ENCODE measurements around the gene CASP2. TPM values are rescaled to one million over a fixed set of nuclear protein-coding genes. Genes with fewer than 3 reads are reported as not detected.

The CASP2 gene
- total RNA-seq, 1 donor from 2014 or later, result 110 TPM

- intact Hi-C loops (cut with micrococcal nuclease), result no loop called here
- Mint-ChIP-seq H3K4me3 (no peak overlapping the region), H3K27me3 (ENCODE audit: insufficient read depth) (peaks cover 15% of the 10 kb centered on the region), H3K9me3 (no peaks in the 10 kb centered on the region), H3K27ac (no peak overlapping the region), H3K4me1 (ENCODE audit: low read depth) (no peaks in the 10 kb centered on the region), H3K36me3 (ENCODE audit: low read depth) (no peaks in the 10 kb centered on the region)
- DNase-seq (ENCODE audit: low spot score), result no peak
Observed at GRCh38 chr7:143354376-143354775, 66.2 kb downstream of the CASP2 start.

DNA sequence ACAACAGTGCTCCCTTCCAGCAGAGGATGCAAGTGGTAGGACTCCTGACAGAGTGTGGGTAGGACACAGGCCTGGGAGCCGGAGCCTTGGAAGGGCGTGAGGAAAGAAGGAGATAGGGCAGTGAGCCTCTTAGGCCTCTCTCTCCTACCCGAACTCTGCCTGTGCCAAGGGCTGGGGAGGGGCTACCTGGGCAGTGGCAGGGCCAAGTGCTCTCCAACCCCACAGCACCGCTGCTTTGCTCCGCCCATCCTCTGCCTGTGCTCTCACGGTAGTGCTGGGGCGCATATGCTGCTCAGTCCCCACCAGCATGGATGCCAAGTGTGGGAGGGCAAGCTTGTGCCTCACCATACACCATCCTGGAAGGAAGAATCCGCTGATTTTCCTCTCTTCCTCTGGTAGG, 66.8 kb downstream of the CASP2 start:
- intact Hi-C loops (cut with micrococcal nuclease), result no loop called here
- DNase-seq (ENCODE audit: low spot score), result no peak
- Mint-ChIP-seq H3K4me3 (no peak overlapping the region), H3K4me1 (ENCODE audit: low read depth) (no peaks in the 10 kb centered on the region), H3K9me3 (no peaks in the 10 kb centered on the region), H3K27ac (no peak overlapping the region), H3K36me3 (ENCODE audit: low read depth) (no peaks in the 10 kb centered on the region), H3K27me3 (ENCODE audit: insufficient read depth) (peaks cover 20% of the 10 kb centered on the region)

GRCh38 chr7:143355450-143356385, 67.6 kb downstream of the CASP2 start:
- Mint-ChIP-seq H3K27me3 (ENCODE audit: insufficient read depth) (peaks cover 28% of the 10 kb centered on the region), H3K9me3 (no peaks in the 10 kb centered on the region), H3K36me3 (ENCODE audit: low read depth) (no peaks in the 10 kb centered on the region), H3K27ac (no peak overlapping the region), H3K4me3 (no peak overlapping the region), H3K4me1 (ENCODE audit: low read depth) (no peaks in the 10 kb centered on the region)
- DNase-seq (ENCODE audit: low spot score), result no peak
- intact Hi-C loops (cut with micrococcal nuclease), result no loop called here

DNA sequence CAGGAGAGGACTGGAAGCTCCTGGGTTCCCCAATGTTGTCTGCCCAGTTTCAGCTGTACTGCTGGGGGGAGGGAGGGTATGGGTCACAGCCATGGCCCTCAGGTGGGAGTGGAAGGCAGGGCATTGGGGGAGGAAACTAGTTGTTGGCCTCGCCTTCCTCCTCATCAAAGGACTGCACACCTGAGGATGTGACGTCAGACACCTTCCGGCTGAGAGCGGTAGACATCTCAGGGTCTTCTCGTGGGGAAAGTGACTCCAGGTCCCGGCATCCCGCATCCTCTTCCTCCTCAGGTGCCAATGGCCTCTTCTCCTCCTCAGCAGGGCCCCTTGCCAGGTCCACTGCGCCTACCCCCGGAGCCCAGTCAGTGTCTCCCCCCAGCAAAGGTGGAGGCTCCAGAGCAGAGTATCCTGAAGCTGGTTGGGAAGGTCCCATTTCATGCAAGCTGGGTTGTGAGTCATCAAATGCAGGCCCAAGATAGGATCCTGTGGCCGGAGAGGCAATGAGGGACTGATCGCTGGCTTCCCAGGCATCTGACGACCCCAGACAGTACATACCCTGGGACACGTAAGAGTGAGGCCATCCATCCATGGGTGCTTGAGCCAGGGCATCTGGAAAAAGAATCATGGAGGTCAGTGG, 68.4 kb downstream of the CASP2 start:
- Mint-ChIP-seq H3K27ac (no peak overlapping the region), H3K36me3 (ENCODE audit: low read depth) (no peaks in the 10 kb centered on the region), H3K4me3 (no peak overlapping the region), H3K27me3 (ENCODE audit: insufficient read depth) (peaks cover 33% of the 10 kb centered on the region), H3K4me1 (ENCODE audit: low read depth) (no peaks in the 10 kb centered on the region), H3K9me3 (no peaks in the 10 kb centered on the region)
- DNase-seq (ENCODE audit: low spot score), result no peak
- intact Hi-C loops (cut with micrococcal nuclease), result no loop called here

Other genes starting within 250 kb of the CASP2 start
- not detected in 2 replicates for gene OR6V1, start 236.0 kb upstream of the CASP2 start, total RNA-seq
- gene PIP, start 156.3 kb upstream of the CASP2 start, total RNA-seq, result not detected in 2 replicates
- gene TAS2R39, start 104.9 kb upstream of the CASP2 start, total RNA-seq, result not detected in 2 replicates
- gene TAS2R40, start 66.3 kb upstream of the CASP2 start, total RNA-seq, result not detected in 2 replicates
- 134 and 135 TPM in 2 replicates for gene GSTK1, start 24.9 kb upstream of the CASP2 start, total RNA-seq
- 0.73 TPM in 1 of 2 replicates, not detected in the other for gene TMEM139, start 3.4 kb upstream of the CASP2 start, total RNA-seq
- gene CLCN1, start 27.8 kb downstream of the CASP2 start, total RNA-seq, result not detected in 2 replicates
- 0.44 and 0.54 TPM in 2 replicates for gene FAM131B, start 74.4 kb downstream of the CASP2 start, total RNA-seq
- gene ZYX, start 93.0 kb downstream of the CASP2 start, total RNA-seq, result 73.9 and 78.8 TPM in 2 replicates
- gene EPHA1, start 120.5 kb downstream of the CASP2 start, total RNA-seq, result not detected in 2 replicates
- gene TAS2R60, start 155.1 kb downstream of the CASP2 start, total RNA-seq, result not detected in 2 replicates
- gene TAS2R41, start 189.5 kb downstream of the CASP2 start, total RNA-seq, result not detected in 2 replicates